ENCODE data around the gene ATP8B1. TPM values are rescaled to one million over a fixed set of nuclear protein-coding genes. Genes with fewer than 3 reads are reported as not detected.

The ATP8B1 gene
- total and polyA plus RNA-seq, 2 of the 4 experiments (the other 2 are of a cell fraction) = 64.3 to 136 TPM

- TF ChIP-seq MAZ (IDR thresholded peaks at IDR 0.05; ENCODE audit: borderline replicate concordance, low read depth, low read length) = no peak
These were observed 13.3 kb upstream of the ATP8B1 start (continued) for GRCh38 chr18:57816208-57816954.

DNA sequence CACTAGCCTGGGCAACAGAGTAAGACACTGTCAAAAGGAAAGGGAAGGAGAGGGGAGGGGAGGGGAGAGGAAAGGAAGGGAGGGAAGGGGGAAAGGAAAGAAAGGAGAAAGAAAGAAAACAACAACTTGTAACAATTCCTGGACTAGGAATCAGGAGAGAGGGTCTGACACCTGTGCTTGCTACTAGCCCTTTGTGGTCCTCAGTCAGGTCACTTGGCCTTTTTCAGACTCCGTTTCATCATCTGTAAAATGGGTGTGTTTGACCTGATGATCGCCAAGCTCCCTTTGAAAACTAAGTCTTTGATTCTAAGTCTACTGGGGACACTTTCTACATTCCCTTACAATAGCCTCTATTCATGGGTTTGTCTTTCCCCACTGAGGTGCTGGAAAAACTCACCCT lies 11.4 kb upstream of the ATP8B1 start:
- ChIA-PET POLR2A (ENCODE audit: unreplicated experiment) (no interaction called here), CTCF (no interaction called here)
- Histone ChIP-seq H3K79me1 (ENCODE audit: low read depth in 1 of 2, low read length in 2 of 2) (peaks cover 0 to 5% of the 10 kb centered on the region in 2 experiments; a peak in 1 of 4 replicates), H3K4me3 (ENCODE audit: insufficient read depth, low read depth, low read length) (no peak overlapping the region), H2BK15ac (ENCODE audit: low read depth, low read length) (peak overlapping the region; percentile 98; the same call in 2 of the 3 replicates), H3K36me3 (ENCODE audit: control insufficient read depth, insufficient read depth, low read length) (no peaks in the 10 kb centered on the region), H4K5ac (ENCODE audit: low read depth, low read length) (peak overlapping the region; percentile 6; the same call in 1 of the 2 replicates), H2AK5ac (ENCODE audit: low read depth, low read length) (peak overlapping the region; percentile 97), H4K91ac (ENCODE audit: insufficient read depth, low read depth, low read length) (peak overlapping the region; percentile 83), H2BK5ac (ENCODE audit: low read depth, low read length, poor library complexity, severe bottlenecking) (peak overlapping the region; percentile 82), H3K4me1 (ENCODE audit: control insufficient read depth, insufficient read depth, low read length) (peaks cover 2% of the 10 kb centered on the region; the same call in 1 of the 2 replicates), H2BK20ac (ENCODE audit: low read depth, low read length) (peak overlapping the region; percentile 92), H3K27me3 (ENCODE audit: control insufficient read depth, insufficient read depth, low read length) (no peaks in the 10 kb centered on the region), H3K9me3 (ENCODE audit: control insufficient read depth, insufficient read depth, low read length) (peaks cover 6% of the 10 kb centered on the region; the same call in 1 of the 2 replicates), H3K4ac (ENCODE audit: low read depth, low read length) (peak overlapping the region; percentile 92), H3K9me1 (ENCODE audit: insufficient read depth, low read length) (peaks cover 15% of the 10 kb centered on the region), H3K56ac (ENCODE audit: extremely low read depth, insufficient read depth, low read length) (no peak overlapping the region), H3K18ac (ENCODE audit: low read depth, low read length) (peak overlapping the region; percentile 48; the same call in 1 of the 2 replicates), H4K8ac (ENCODE audit: low read depth in 2 of 2, low read length in 2 of 2) (peak overlapping the region; percentile 25 to 87; a peak in 3 of 4 replicates), H3K23ac (ENCODE audit: low read depth, low read length) (peak overlapping the region; percentile 36; the same call in 1 of the 2 replicates), H2AFZ (replicated peaks; ENCODE audit: low read length, poor library complexity) (no peak overlapping the region), H4K20me1 (ENCODE audit: insufficient read depth, low read length) (no peaks in the 10 kb centered on the region), H2AK9ac (replicated peaks; ENCODE audit: low read depth, low read length, poor library complexity) (peak overlapping the region; percentile 1), H3K4me2 (ENCODE audit: low read depth, low read length) (no peak overlapping the region), H2BK120ac (ENCODE audit: low read depth, low read length) (peak overlapping the region; percentile 96), H3K14ac (replicated peaks; ENCODE audit: low read depth, low read length) (peak overlapping the region; percentile 87), H3K9ac (ENCODE audit: low read depth, low read length) (no peak overlapping the region), H3K27ac (ENCODE audit: insufficient read depth, low read length) (no peak overlapping the region)
- TF ChIP-seq, protein P1, sequence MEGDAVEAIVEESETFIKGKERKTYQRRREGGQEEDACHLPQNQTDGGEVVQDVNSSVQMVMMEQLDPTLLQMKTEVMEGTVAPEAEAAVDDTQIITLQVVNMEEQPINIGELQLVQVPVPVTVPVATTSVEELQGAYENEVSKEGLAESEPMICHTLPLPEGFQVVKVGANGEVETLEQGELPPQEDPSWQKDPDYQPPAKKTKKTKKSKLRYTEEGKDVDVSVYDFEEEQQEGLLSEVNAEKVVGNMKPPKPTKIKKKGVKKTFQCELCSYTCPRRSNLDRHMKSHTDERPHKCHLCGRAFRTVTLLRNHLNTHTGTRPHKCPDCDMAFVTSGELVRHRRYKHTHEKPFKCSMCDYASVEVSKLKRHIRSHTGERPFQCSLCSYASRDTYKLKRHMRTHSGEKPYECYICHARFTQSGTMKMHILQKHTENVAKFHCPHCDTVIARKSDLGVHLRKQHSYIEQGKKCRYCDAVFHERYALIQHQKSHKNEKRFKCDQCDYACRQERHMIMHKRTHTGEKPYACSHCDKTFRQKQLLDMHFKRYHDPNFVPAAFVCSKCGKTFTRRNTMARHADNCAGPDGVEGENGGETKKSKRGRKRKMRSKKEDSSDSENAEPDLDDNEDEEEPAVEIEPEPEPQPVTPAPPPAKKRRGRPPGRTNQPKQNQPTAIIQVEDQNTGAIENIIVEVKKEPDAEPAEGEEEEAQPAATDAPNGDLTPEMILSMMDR (conservative IDR thresholded peaks at IDR 0.05; ENCODE audit: low read depth, low read length) = no peak
- no peak for TF ChIP-seq NFE2L2 (IDR thresholded peaks at IDR 0.05; ENCODE audit: low read depth, low read length)
- ATAC-seq (ENCODE audit: low read depth) (no peak), DNase-seq (no peak)
- dilution Hi-C loops (cut with HindIII; ENCODE audit: low sequenced_read_pairs, unreplicated experiment) (no loop called here), intact Hi-C loops (cut with micrococcal nuclease) (no loop called here), in situ Hi-C loops (cut with MboI; ENCODE audit: low sequenced_read_pairs) (no loop called here)
- BruUV-seq (replicated peaks) = no TSS peak
- WGBS, 2 experiments (ENCODE audit: extremely low coverage in 2 of 2, insufficient read length in 1 of 2) = no CpG with 5 or more reads among the region's 2 CpGs
